PC-3 (cell line): ENCODE results near the gene GPA33.

Experiments
- CTCF ChIP-seq: fragments of 300-600 bp; sonication (generic); conservative IDR thresholded peaks from 2 replicates; pipeline ENCODE4 v1.5.1; 2017; ENCODE audit warnings: antibody characterized with exemption, low read depth, mild to moderate bottlenecking, low read length
- EZH2 ChIP-seq: fragments of 300-600 bp; sonication (generic); IDR thresholded peaks from one replicate; pipeline ENCODE4 v1.6.1; 2017; ENCODE audit warnings: antibody characterized with exemption, mild to moderate bottlenecking, low read length; ENCODE audit not compliant: unreplicated experiment

- no peak for TF ChIP-seq CTCF
- no peak for TF ChIP-seq EZH2
Measured at GRCh38 chr1:167135281-167135840, 45.2 kb upstream of the GPA33 start.
